ENCODE results near the gene USP5.

GRCh38 chr12:6823182-6824084 lies 28.5 kb upstream of the USP5 start:
- TF ChIP-seq CTCF (conservative IDR thresholded peaks at IDR 0.05 in 1 of 2, IDR thresholded peaks at IDR 0.05 in 1 of 2; ENCODE audit: extremely low read depth in 1 of 2, insufficient read depth in 1 of 2, low read depth in 1 of 2, low read length in 2 of 2) (no peak), EZH2 (IDR thresholded peaks at IDR 0.05; ENCODE audit: borderline replicate concordance, low read length) (no peak)

All from mammary epithelial cell (primary cell).